Inflammatory macrophage (primary cell): ENCODE data around the gene SPAAR.
A peak's percentile ranks its signal among the peaks of the same experiment; 100 is the strongest.

Source experiments
- DNase-seq, 2 donors: peaks; one replicate each; pipeline ENCODE4 v3.0.0-alpha.2; 2020 to 2022

SPAAR gene

GRCh38 chr9:35951736-35952135 is 42.4 kb downstream of the SPAAR start:
- no peak for DNase-seq

DNA sequence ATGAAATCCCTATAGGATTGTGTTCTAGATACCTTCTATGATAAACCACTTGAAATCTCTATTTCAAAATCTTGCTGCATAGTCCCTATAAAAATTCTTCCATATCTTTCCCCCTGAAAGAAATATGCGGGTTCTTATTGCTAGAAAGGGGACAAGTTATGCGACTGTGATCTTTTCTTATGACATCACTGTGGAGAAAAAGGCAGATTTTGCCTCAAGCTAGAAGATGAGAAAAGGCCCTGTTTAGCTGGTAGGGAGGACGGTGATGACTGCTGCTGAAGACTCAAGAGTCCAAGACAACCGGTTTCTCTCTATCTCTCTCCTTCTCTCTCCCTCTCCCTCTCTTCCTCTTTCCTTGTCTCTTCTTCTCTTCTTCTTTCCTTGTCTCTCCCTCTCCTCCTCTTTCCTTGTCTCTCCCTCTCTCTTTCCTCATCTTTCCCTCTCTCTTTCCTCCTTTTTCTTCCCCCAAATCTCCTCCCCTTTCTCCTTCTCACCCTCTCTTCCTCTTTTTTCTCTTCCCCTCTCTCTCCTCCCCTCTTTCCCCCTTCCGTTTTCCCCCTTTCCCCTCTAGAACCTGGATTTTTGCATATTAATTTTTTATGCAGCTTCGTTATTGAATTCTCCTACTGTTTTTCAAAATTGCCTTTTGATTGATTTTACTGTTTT is 43.4 kb downstream of the SPAAR start:
- DNase-seq, result no peak

DNA sequence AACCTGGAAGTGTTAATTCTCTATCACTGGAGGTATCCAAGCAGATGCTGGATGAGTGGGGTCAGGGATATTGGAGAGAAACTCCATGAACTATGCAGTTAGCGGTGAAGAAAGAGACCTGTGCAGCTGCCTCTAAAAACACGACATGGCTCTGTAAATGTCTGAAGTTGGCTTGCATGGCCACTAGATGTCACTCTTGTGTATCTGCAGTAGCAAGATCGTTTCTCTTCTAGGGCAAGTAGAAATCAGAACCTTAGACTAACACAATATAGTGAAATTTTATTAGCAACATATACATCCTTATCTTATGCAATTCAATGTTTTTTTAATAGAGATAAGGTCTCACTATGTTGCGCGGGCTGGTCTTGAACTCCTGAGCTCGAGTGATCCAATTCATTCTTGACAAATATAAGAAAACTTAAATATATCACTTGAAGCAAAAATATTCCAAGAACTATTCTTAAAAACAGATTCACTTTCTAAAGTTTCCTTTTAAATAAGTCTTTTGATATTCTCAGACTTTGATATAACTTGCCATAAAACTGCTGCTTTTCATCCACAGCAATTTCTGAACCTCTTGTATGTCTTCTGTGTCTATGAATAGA is 45.8 kb downstream of the SPAAR start:
- peak; percentile 67 to 72 for DNase-seq

GRCh38 chr9:35956651-35957050 is 47.4 kb downstream of the SPAAR start:
- no peak for DNase-seq

GRCh38 chr9:35958104-35958837 is 49.0 kb downstream of the SPAAR start, which contains the start of gene OR2S2:
OR2S2 (minus strand) TSS chr9:35958154; CDS start chr9:35958098, 56 bp downstream.
- DNase-seq, result no peak

GRCh38 chr9:35960039-35960655 is 50.9 kb downstream of the SPAAR start:
- no peak for DNase-seq
